DMS153 treated with DMSO at 0.1 percent for 48 hours (cell line): ENCODE data around the gene PYY.
"Not testable (repeated sequence)": the region's sequence is repeated elsewhere in the genome, so short reads cannot be mapped to it uniquely, and the experiment has no call there.

Source experiments
- DNase-seq: peaks from one replicate; lab custom pipeline; 2025; ENCODE audit not compliant: unreplicated experiment; lab: John Stamatoyannopoulos, UW

Gene PYY

GRCh38 chr17:43953746-43954145, at the start of gene PYY:
TSS of gene PYY (minus strand) at chr17:43953940. CDS start at chr17:43953483, 457 bp downstream.
- no peak for DNase-seq

GRCh38 chr17:44002141-44002848, 48.6 kb upstream of the PYY start:
- no peak for DNase-seq

- no peak for DNase-seq
Measured at GRCh38 chr17:44001461-44001920, 47.8 kb upstream of the PYY start.

- no peak for DNase-seq
Measured at GRCh38 chr17:44000871-44001460, 47.2 kb upstream of the PYY start.

DNA sequence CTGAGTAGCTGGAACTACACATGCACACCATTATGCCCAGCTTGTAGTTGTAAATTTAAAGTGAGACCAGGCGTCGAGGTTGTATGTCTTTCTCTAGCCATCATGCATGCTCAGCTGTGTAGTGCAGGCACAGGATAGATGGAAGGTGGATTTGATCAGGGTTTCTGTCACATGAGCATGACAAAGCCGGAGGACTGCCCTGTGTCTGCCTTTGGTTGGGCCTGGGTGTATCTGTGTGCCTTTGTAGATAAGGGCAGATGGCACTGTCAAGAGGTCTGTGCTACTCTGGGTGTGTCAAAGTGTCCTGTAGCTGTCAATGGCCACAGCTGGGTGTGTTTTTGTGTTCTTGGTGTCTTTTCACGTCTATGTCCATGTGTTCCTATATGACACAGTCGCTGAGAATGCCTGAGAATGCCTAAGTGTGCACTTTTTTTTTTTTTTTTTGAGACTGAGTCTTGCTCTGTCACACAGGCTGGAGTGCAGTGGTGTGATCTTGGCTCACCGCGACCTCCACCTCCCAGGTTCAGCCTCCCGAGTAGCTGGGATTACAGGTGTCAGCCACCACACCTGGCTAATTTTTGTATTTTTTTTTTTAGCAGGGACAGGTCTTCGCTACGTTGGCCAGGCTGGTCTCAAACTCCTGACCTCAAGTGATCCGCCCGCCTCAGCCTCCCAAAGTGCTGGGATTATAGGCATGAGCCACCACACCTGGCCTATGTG, 46.6 kb upstream of the PYY start:
- DNase-seq, result no peak

- DNase-seq, result no peak
Measured at GRCh38 chr17:43999024-43999423, 45.3 kb upstream of the PYY start.

DNA sequence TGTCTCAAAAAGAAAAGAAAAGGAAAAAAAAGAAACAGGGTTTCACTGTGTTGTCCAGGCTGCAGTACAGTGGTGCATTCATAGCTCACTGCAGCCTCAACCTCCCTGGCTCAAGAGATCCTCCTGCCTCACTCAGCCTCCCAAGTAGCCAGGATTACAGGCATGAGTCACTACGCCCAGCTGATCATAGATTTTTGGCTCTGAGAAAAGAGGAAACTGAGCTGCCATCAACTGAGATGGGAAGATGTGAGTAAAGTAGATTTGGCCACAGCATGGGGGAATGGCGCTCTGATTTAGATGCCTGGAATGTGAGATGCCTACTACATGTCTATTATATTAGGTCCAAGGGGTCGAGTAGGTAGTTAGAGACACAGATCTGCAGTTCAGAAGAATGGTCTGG, 44.8 kb upstream of the PYY start:
- no peak for DNase-seq

- not testable (repeated sequence) for DNase-seq
Measured at GRCh38 chr17:43997180-43997579, 43.4 kb upstream of the PYY start.

- DNase-seq, result no peak
Measured at GRCh38 chr17:43995150-43995471, 41.4 kb upstream of the PYY start.

DNA sequence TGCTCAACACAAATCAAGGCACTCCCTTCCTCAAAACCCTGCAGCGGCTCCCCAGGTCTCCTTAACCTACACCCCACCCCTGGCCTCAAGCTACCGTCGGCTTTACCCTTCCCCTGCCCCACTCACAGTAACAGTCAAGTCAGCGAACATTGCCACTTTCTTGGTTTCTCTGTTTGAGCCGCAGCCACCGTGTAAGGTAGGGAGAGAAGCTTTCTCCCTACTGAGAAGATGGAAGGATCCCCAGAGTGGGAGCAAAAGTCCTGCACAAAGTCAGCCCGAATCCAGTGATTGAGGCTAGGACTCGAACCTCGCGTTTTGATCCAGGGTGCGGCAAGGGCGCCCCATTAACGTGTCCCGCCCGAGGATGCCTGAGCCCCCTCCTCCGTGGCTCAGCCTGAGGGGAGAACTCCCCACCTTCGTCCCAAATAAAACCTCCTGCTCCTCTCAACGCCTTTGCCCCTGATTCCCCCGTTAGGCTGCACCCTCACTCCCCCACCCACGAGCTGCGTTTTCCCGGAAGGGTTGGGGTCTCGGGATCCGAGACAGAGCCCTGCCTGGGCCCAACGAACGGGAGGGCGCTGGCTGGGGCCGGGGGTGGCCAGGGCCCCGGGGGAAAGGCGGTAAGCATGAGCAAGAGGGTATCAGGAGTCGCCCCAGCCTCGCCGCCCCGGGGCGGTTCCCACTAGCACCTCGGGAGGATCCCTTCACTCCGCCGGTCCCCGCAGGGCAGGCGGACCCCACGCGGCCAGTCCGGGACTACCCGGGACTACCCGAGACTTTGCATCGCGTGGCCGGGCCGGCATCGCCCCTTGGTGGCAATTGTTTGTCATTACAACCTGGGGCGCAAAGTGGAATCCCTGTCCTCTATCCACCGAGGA, 40.8 kb upstream of the PYY start:
- no peak for DNase-seq

DNA sequence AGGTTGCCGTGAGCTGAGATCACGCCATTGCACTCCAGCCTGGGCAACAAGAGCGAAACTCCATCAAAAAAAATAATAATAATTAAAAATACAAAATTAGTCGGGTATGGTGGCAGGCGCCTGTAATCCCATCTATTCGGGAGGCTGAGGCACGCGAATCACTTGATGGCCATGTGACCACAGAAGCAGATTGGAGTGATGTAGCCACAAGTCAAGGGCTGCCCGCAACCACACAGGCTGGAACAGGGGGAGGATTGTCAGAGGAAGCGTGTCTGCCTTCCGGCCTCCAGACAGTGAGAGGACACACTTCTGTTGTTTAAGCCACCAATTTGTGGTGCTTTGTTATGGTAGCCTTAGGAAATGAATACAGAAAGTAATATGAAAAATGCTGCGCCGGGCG, 38.9 kb upstream of the PYY start:
- DNase-seq, result no peak

- no peak for DNase-seq
Measured at GRCh38 chr17:43988301-43988700, 34.6 kb upstream of the PYY start.

- DNase-seq, result no peak
Measured at GRCh38 chr17:43987131-43988021, 33.6 kb upstream of the PYY start.

GRCh38 chr17:43986225-43986981, 32.7 kb upstream of the PYY start:
- no peak for DNase-seq

GRCh38 chr17:43984521-43984920, 30.8 kb upstream of the PYY start:
- no peak for DNase-seq

DNA sequence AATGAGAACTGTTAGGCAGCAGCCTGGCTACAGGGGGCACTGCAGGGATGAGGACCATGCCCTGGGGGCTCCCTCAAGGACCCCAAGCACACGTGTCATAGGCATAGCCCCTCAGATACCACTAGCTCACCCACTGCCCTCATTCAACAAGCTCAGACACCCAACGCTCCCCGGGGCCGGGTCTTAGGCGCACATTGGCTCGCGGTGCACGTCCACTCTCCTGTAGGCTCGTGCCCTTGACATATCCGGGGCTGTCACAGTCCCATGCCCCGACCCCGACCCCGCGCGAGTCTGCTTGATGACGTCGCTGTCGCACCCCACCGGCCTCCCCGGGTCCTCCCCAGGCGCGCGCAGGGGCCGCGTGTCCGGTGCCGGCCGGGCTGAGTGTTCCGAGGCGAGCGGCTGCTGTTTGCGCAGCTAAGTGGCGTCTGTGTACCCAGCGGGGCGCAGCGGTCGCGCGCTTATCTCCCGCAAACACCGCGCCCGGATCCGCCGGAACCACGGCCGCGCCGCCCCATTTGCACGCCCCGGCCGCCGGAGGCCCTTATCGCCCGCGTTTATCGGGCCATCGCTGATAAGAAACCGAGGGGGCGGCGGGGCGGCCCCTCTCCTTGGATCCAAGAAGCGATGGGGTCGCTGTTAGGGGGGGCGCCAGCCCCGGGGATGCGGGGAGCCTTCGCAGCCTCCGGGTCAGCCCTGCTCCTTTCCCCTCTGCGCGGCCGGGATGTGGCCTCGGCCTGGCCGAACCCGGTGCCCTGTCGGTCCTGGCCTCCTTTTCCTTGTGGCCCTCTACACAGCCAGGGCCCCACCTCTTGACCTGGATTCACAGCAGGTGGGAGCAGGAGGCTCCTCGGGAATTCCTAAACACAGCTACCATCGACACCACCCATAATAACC, 30.0 kb upstream of the PYY start:
- no peak for DNase-seq

GRCh38 chr17:43983196-43983514, 29.4 kb upstream of the PYY start:
- no peak for DNase-seq

DNA sequence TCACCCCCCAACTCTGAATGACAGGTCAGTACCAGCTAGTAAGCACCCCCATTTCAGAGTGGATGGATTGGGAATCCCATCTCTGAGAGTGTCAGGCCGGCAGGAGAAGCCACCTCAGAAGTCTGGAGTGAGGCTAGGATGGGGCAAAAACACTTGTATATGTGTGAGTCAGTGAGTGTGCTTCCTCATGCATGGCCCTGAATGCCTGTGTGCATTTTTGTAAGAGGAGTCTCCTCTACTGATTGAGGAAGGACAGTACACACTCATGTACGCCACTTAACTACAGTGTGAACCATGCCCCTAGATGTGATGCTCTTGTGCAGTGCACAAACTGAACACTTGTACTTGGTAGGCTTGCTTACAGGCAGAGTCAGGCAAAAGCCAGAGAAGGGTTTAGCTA, 28.4 kb upstream of the PYY start:
- DNase-seq, result no peak

DNA sequence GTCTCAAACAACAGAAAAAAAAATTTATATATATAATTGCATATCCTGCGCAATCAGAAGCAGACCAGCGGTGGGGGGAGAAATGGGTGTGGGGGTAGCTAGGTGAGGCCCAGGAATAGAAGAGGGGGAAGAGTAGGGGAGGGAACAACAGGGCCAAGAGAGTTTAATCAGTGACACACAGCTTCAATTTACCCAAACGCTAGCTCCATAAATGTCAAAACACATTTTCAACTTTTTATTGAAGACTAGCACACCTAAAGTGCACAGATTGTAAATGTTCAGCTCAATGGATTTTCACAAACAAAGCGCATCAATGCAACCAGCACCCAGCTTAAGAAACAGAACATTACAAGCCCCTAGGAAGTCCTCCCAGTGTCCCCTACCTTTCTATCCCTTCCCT, 25.9 kb upstream of the PYY start:
- no peak for DNase-seq
